HEK293T (cell line): Measurements from ENCODE around the gene FER.
"Not testable (repeated sequence)": the region's sequence is repeated elsewhere in the genome, so short reads cannot be mapped to it uniquely, and the experiment has no call there.

Experiments
- CTCF ChIA-PET: fragments of 350-600 bp; formaldehyde crosslinking; extraction: SDS; loops from one replicate; lab custom pipeline; 2021; ENCODE audit warnings: antibody characterized with exemption, inconsistent platforms; lab: Yijun Ruan, JAX
- POLR2A ChIA-PET: fragments of 350-600 bp; formaldehyde crosslinking; extraction: SDS; loops from one replicate; lab custom pipeline; 2020; ENCODE audit warnings: antibody characterized with exemption, inconsistent platforms; lab: Yijun Ruan, JAX
- DNase-seq: peaks from one replicate; pipeline ENCODE4 v3.0.0; 2012; ENCODE audit warnings: mixed read lengths; ENCODE audit errors: extremely low spot score
- ARNT ChIP-seq: fragments of 450-650 bp; IDR thresholded peaks from 2 replicates; pipeline ENCODE4 v1.6.1; 2017; ENCODE audit warnings: mild to moderate bottlenecking
- BHLHE40 ChIP-seq: fragments of 450-650 bp; IDR thresholded peaks from 2 replicates; pipeline ENCODE4 v1.6.1; 2016; ENCODE audit warnings: mild to moderate bottlenecking, moderate library complexity, borderline replicate concordance
- CTBP1 ChIP-seq: fragments of 450-650 bp; IDR thresholded peaks from 2 replicates; pipeline ENCODE4 v1.6.1; 2016; ENCODE audit warnings: borderline replicate concordance
- ELF4 ChIP-seq: fragments of 450-650 bp; IDR thresholded peaks from 2 replicates; pipeline ENCODE4 v1.6.1; 2017; ENCODE audit warnings: antibody characterized with exemption
- FOXA1 ChIP-seq: fragments of 450-650 bp; IDR thresholded peaks from 2 replicates; pipeline ENCODE4 v1.6.1; 2016; ENCODE audit warnings: mild to moderate bottlenecking
- FOXK2 ChIP-seq: fragments of 450-650 bp; IDR thresholded peaks from 2 replicates; pipeline ENCODE4 v1.6.1; 2016; ENCODE audit warnings: mild to moderate bottlenecking
- FOXM1 ChIP-seq: fragments of 450-650 bp; IDR thresholded peaks from 2 replicates; pipeline ENCODE4 v1.6.1; 2017; ENCODE audit warnings: mild to moderate bottlenecking, borderline replicate concordance
- HDGF ChIP-seq: fragments of 450-650 bp; IDR thresholded peaks from 2 replicates; pipeline ENCODE4 v1.6.1; 2017; ENCODE audit warnings: antibody characterized with exemption, borderline replicate concordance
- L3MBTL2 ChIP-seq: fragments of 450-650 bp; conservative IDR thresholded peaks from 2 replicates; pipeline ENCODE4 v1.6.1; 2016; ENCODE audit warnings: mild to moderate bottlenecking
- LEF1 ChIP-seq: fragments of 450-650 bp; IDR thresholded peaks from 2 replicates; pipeline ENCODE4 v1.6.1; 2017; ENCODE audit warnings: mild to moderate bottlenecking, borderline replicate concordance
- NFRKB ChIP-seq: fragments of 450-650 bp; IDR thresholded peaks from 2 replicates; pipeline ENCODE4 v1.6.1; 2016; ENCODE audit warnings: mild to moderate bottlenecking, moderate library complexity
- SP1 ChIP-seq: fragments of 450-650 bp; IDR thresholded peaks from 2 replicates; pipeline ENCODE4 v1.6.1; 2017
- SUZ12 ChIP-seq: fragments of 450-650 bp; IDR thresholded peaks from 2 replicates; pipeline ENCODE4 v1.6.1; 2016; ENCODE audit warnings: mild to moderate bottlenecking
- TARDBP ChIP-seq: fragments of 450-650 bp; IDR thresholded peaks from 2 replicates; pipeline ENCODE4 v1.6.1; 2016
- ZNF384 ChIP-seq: fragments of 450-650 bp; IDR thresholded peaks from 2 replicates; pipeline ENCODE4 v1.6.1; 2016
- TF ChIP-seq, protein P1 (sequence below): fragments of 450-650 bp; IDR thresholded peaks from 2 replicates; pipeline ENCODE4 v1.6.1; 2016

Gene FER

DNA sequence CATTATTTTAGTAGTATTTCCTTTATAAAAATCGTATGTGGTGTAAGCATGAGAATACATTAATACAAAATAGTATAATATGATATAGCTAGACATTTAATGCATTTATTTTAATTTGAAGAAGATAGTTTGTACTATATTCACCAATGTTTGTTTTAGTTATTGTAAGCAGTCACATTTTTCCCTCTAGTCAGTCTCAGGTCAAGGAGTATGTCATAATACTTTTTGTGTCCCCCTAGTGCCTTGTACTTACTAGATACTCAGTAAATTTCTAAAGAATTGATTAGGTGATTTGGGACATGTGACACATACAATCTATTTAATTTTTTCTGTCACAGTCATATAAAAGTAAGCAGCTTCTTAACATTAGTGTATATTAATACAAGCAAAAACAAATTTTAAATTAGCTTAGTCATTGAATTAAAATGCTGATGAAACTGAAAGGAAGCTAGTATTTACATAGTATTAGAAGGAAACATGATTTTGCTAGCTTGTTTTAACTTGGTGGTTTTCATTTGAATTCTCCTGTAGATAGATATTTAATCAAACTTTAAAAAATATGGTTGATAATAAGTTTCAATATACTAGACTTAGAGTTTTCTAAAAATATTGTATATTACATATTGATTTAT lies 242.2 kb downstream of the FER start:
- TF ChIP-seq SP1 (no peak), FOXK2 (no peak), ZNF384 (no peak), SUZ12 (no peak), NFRKB (no peak), HDGF (no peak), L3MBTL2 (no peak), ELF4 (no peak), FOXA1 (no peak), BHLHE40 (no peak), LEF1 (no peak), ARNT (no peak)
- TF ChIP-seq, protein P1, sequence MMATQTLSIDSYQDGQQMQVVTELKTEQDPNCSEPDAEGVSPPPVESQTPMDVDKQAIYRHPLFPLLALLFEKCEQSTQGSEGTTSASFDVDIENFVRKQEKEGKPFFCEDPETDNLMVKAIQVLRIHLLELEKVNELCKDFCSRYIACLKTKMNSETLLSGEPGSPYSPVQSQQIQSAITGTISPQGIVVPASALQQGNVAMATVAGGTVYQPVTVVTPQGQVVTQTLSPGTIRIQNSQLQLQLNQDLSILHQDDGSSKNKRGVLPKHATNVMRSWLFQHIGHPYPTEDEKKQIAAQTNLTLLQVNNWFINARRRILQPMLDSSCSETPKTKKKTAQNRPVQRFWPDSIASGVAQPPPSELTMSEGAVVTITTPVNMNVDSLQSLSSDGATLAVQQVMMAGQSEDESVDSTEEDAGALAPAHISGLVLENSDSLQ = no peak
- DNase-seq = no peak
- CTCF ChIA-PET = no interaction called here
- POLR2A ChIA-PET = no interaction called here

DNA sequence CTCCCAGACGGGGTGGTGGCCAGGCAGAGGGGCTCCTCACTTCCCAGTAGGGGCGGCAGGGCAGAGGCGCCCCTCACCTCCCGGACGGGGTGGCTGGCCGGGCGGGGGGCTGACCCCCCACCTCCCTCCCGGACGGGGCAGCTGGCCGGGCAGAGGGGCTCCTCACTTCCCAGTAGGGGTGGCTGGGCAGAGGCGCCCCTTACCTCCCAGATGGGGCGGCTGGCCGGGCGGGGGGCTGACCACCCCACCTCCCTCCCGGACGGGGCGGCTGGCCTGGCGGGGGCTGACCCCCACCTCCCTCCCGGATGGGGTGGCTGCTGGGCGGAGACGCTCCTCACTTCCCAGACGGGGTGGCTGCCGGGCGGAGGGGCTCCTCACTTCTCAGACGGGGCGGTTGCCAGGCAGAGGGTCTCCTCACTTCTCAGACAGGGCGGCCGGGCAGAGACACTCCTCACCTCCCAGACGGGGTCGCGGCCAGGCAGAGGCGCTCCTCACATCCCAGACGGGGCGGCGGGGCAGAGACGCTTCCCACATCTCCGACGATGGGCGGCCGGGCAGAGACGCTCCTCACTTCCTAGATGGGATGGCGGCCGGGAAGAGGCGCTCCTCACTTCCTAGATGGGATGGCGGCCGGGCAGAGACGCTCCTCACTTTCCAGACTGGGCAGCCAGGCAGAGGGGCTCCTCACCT lies 244.8 kb downstream of the FER start:
- POLR2A ChIA-PET, CTCF ChIA-PET, DNase-seq: not testable (repeated sequence)

DNA sequence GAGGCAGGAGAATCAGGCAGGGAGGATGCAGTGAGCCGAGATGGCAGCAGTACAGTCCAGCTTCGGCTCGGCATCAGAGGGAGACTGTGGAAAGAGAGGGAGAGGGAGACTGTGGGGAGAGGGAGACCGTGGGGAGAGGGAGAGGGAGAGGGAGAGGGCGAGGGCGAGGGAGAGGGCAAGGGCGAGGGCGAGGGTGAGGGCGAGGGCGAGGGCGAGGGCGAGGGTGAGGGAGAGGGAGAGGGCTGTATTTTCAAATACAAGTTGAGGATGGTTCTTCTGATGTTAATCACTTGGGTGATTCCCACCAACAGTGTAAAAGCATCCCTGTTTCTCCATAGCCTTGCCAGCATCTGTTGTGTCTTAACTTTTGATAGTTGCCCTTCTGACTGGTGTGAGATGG lies 245.7 kb downstream of the FER start:
- POLR2A ChIA-PET, DNase-seq, CTCF ChIA-PET: not testable (repeated sequence)

DNA sequence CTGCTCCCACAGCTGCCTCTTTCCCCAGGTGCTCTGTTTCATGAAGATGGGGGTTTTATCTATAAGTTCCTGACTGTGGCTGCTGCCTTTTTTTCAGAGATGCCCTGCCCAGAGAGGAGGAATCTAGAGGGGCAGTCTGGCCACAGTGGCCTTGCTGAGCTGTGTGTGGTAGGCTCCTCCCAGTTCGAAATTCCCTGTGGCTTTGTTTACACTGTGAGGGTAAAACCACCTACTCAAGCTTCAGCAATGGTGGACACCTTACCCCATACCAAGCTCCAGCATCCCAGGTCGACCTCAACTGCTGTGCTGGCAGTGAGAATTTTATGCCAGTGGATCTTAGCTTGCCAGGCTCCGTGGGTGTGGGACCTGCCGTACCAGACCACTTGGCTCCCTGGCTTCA lies 250.0 kb downstream of the FER start:
- no peak for DNase-seq
- POLR2A ChIA-PET = no interaction called here
- no peak for TF ChIP-seq BHLHE40
- TF ChIP-seq, protein P1 = no peak
- no peak for TF ChIP-seq SP1
- no peak for TF ChIP-seq HDGF
- no peak for TF ChIP-seq ZNF384
- no peak for TF ChIP-seq ARNT
- no peak for TF ChIP-seq TARDBP
- no peak for TF ChIP-seq ELF4
- no peak for TF ChIP-seq FOXK2
- no peak for TF ChIP-seq FOXA1
- no peak for TF ChIP-seq CTBP1
- TF ChIP-seq FOXM1 = no peak
- TF ChIP-seq L3MBTL2 = no peak
- no peak for TF ChIP-seq SUZ12
- no peak for TF ChIP-seq LEF1
- no peak for TF ChIP-seq NFRKB
- CTCF ChIA-PET = no interaction called here

DNA sequence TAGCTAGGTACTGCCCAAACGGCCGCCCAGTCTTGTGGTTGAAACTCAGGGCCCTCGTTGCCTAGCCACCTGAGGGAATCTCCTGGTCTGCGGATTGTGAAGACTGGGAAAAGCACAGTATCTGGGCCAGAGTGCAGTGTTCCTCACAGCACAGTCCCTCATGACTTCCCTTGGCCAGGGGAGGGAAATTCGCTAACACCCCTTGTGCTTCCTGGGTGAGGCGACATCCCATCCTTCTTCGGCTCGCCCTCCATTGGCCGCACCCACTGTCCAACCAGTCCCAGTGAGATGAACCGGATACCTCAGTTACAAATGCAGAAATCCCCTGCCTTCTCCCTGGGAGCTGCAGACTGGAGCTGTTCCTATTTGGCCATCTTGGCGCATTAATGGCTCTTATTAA lies 250.5 kb downstream of the FER start:
- CTCF ChIA-PET = no interaction called here
- DNase-seq = no peak

DNA sequence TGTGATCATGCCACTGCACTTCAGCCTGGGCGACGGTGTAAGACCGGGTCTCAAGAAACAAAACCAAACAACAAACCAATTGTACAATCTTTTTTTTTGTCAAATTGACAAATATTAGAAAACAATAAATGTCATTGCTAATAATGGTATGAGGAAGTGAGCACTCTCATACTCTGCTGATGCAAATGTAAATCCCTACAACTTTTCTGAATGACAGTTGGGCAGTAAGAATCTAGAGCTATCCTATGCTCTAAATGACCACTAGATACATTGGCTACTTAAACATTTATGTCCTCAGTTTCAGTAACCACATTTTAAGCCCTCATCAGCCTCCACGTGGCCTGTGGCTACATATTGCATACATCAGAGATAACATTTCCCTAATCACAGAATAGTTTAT lies 256.2 kb downstream of the FER start:
- no peak for TF ChIP-seq FOXA1
- TF ChIP-seq BHLHE40 = no peak
- TF ChIP-seq FOXM1 = no peak
- no peak for TF ChIP-seq CTBP1
- ChIA-PET POLR2A (no interaction called here), CTCF (no interaction called here)
- DNase-seq = no peak

More for the DNA sequence above, 250.5 kb downstream of the FER start:
- TF ChIP-seq SP1 = no peak
- TF ChIP-seq FOXA1 = no peak
- TF ChIP-seq, protein P1 = no peak
- no peak for TF ChIP-seq ZNF384
- TF ChIP-seq TARDBP = no peak
- TF ChIP-seq ELF4 = no peak
- no peak for TF ChIP-seq FOXM1
- no peak for TF ChIP-seq HDGF
- TF ChIP-seq NFRKB = no peak
- TF ChIP-seq L3MBTL2 = no peak
- no peak for TF ChIP-seq CTBP1
- TF ChIP-seq SUZ12 = no peak
- TF ChIP-seq FOXK2 = no peak
- no peak for TF ChIP-seq BHLHE40
- POLR2A ChIA-PET = no interaction called here
